IPS DF 19.7 (cell line): ENCODE data around the gene MAEA.

Source experiments
- DNase-seq: peaks from one replicate; pipeline ENCODE4 v3.0.0-alpha.2; 2013; ENCODE audit warnings: low read depth, low spot score

MAEA gene

DNA sequence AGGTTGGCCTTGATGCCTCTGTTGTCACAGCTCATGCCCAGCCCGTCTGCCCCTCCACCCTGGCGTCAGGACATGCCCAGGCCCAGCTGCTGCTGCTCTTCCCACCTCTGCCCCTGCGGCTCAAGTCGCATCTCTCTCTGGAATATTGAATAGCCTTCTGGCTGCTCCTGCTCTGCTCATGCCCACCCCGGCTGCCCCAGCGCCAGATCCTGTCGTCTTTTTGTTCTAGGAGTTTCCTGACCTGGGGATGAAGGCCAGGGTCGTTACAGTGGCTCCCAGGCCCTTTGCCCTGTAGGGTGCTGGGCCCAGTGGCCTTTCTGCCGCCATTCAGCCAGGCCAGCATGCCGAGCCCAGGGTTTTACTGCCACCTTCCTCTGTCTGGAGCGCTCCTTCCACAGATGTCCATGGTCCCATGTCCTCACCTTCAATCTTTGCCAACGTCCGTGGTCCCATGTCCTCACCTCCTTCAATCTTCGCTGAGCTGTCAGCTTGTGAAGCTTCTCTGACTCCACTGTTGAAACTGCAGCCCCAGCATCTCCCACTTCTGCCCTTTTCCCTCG lies 9.7 kb downstream of the MAEA start:
- no peak for DNase-seq

DNA sequence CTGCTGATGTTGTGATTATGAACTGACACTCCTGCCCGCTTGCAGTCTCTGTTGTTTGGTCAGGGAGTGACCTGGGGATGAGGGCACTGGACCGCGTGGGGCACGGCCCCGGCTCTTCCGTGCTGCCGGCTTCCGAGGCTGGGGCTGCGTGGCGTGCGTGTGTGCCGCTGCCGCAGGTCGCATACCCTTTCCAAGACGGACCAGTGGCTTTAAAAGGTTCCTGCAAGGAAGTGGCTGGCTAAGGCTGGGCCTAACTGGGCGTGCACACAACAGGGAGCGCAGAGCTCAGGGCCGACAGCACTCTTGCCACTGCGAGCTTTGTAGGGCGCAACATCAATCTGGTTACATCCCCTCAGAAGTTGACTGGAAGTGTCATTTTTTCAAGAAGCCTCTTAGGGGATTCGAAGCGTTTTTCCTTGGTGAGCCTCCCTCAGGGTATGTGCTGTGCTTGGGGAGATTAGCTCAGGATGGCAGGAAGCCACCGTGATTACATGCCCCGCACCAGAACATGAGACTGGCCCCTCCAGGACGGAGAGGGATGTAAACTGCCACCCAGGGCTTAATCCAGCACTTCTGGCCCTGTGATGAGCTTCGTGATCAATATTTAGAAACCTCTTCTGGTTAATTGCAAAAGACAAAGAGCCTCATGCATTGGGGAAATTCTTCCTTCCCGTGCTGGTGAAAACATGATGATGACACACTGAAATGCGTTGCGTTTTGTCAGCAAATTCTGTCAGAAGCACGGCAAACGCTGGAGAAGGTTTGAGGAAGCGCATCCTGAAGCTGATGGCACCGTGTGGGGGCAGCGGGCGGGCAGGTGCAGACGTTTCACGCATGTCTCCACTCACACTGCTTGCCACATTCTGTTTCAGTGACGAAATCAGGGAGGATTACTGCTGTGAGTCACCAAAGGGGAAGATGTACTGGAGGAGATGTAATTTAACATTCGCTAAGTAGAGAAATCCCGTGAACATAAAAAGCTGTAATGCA lies 11.1 kb downstream of the MAEA start:
- no peak for DNase-seq

DNA sequence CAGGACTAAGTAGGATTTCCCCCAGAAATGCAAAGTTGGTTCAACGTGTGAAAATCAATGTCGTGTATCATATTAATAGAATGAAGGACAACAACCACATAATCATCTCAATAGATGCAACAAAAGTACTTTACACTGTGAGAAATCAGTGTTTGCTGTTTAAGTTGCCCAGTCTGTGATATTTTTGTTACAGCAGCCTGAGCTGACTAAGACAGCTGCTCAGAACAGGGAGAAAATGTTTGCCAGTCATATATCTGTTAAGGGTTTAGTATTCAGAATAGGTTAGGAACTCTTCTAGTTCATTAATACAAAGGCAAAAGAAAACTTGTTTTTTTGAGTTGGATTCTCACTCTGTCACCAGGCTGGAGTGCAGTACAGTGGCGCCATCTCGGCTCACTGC lies 12.5 kb downstream of the MAEA start:
- DNase-seq = no peak

DNA sequence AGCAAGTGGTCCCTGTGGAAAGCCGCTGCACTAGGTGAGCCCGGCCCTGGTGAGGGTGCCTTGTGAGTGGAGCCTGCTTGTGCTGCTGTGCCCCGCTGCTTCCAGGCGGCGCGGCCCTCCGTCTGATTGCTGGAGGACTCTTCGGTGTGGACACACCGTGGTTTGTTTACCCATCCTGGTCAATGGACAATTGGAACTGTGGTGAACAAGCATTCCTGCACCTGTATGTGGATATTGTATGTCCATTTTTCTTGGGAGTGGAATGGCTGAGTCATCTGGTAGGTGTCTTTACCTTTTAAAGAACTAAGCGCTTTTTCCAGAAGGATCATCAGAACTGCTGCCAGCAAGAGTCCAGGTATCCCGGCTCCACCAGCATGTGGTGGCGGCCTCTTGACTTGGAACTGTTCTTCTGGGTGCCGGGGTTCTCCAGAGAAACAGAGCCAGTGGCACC lies 15.6 kb downstream of the MAEA start:
- DNase-seq = no peak

DNA sequence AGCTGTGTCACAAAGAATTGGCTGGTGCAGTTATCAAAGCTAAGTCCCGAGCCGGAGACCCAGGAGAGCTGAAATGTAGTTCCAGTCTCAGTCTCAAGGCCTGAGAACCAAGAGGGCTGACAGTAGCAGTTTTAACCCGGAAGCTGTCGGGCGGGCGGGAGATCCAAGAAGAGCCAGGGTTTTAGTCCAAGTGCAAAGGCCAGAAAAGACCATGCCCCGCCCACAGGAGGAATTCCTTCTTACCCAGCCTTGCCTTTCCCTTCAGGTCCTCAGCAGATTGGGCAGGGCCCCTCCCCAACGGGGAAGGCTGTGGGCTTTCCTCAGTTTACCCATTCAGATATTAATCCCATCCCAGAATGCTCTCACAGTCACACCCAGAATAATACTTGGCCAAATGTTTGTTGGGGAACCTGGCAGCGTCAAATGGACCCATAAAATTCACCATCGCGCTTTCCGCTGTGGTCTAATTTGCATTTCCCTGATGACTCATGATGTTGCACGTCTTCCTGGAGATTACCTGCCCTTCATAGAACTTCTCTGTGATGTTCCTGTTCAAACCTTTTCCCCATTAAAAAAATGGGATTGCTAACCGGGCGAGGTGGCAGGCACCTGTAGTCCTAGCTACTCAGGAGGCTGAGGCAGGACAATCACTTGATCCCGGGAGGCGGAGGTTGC lies 16.2 kb downstream of the MAEA start:
- DNase-seq = no peak

DNA sequence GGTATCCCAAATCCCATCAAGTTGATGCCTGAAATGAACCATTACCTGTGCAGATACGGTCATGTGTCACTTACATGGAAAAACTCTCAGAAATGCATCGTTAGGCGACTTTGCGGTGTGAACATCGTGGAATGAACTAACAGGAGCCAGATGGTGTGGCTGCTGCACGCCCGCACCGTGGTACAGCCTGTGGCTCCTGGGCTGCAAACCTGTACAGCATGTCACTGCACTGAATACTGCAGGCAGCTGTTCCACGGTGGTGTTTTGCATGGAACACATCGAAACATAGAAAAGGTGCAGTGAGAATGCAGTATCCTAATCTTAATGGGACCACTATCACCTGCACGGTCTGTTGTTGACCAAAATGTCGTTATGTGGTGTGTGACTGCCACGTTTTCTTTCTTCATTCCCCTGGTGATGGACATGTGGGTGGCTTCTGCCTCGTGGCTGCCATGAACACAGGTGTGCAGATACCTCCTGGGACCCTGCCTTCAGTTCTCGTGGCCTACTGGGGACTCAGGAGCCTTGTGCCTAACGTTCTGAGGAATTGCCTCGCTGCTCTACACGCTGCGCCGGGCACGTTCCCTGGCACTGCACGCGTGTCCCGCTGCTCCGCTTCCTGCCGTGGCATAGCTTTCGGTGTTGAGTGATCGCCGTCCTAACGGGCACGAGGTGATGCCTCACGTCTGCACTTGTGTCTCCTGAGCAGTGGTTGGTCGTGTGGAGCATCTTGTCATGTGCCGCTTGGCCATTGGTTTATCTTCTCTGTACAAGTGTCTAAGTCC lies 18.5 kb downstream of the MAEA start:
- DNase-seq = no peak

DNA sequence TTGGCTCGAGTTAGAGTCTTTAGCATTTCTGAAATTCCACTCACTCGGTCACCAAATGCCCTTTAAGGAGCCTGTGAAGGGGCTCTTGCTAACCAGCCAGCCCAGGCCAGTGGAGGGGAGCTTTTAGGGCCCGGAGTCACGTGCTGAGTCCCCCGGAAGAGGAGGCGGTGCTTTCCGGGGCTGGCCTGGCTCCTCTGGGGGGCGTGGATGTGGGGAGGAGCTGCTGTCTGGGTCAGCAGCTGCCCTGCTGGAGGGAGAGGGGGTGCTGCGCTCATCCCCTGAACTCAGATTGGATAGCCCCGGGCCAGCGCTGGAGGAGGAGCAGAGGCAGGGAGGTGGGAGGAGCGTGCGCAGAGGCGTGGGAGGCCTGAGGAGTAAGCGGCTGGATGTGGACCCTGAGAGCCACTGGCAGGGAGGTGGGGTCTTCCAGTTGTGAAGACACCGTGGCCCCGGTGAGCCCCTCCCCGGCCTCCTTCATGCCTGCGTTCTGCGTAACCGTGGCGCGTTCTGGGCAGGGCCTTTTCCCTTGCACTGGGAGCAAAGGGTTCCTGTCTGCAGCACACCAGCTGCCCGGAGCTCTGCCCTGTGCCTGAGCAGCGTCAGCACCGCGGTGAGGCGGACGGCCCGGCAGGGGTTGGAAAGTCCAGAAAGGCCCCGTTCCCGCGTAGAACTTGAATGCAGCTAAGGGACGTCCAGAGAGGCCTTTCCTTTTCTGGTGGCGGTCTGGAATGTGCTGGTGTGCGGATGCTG lies 19.7 kb downstream of the MAEA start:
- DNase-seq = peak; percentile 82

DNA sequence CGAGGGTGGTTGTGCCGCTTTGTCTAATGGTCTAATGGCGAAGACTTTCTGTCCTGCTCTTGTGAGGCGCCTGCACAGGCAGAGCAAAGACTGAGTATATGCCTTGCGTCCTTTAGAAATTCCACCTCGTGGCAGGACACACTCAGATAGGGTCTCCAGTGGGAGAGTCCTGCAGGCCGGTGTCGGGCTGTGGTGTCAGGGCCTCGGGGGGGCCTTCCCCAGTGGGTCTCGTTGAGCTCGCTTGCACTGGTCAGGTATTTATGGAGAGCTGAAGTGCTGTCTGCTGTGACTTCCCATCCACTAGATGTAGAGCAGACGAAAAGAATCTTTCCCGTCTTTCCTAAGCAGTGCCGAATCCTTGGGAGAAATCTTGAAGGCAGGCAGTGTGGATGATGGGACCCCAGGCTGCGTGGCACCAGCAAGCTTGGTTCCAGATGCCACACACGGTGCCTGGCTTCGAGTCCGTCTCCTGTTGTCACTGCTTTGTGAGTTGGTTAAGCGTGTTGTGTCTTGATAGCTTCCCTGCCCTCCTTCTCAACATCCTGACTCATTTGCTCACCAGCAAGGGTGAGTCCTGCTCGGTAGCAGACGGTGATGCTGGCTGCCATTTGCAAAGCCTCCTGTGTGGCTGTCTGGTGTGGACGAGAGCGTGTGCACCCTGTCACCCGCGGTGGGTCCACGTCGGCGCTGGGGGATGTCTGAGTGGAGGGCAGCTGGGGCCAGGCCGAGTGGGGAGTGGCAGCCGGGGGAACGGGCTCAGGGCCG lies 20.5 kb downstream of the MAEA start:
- no peak for DNase-seq

DNA sequence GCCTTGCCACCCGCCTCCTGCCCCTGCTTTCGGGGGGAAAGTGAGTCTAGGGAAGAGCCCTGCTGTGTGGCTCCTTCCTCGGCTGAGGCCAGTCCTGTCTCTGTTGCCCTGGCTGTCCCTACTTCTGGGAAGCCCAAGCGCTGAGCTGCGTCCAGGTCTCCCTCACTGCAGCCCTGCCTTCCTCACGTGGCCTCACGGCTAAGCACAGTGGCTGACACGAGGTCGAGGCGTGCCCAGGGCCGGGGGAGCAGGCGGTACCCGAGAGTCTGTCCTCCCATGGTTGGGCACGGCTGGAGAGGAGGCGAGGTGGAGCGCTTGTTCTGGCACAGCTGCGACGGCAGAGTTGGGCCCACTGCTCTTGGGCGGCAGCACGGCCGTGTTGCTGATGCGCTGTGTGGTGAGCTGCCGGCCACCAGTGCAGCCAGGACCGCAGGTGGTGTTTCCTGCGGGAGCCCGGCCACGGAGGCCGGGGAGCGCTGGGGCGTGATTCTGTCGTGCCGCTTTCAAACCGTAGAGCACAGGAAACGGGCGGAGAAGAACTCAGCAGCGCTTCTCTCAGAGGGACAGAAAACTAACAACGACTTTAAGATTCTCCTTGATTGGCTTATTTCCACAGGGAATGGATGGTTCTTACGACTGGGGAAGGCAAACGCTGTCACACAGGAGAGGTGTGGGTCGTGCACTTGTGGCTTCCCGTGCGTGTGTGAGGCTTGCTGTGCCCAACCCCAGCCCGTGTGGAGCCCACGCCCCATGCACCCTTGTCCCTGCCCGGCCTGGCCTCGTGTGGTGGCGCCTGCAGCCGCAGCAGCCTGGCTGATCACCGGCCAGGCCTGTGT lies 21.3 kb downstream of the MAEA start:
- DNase-seq = no peak

DNA sequence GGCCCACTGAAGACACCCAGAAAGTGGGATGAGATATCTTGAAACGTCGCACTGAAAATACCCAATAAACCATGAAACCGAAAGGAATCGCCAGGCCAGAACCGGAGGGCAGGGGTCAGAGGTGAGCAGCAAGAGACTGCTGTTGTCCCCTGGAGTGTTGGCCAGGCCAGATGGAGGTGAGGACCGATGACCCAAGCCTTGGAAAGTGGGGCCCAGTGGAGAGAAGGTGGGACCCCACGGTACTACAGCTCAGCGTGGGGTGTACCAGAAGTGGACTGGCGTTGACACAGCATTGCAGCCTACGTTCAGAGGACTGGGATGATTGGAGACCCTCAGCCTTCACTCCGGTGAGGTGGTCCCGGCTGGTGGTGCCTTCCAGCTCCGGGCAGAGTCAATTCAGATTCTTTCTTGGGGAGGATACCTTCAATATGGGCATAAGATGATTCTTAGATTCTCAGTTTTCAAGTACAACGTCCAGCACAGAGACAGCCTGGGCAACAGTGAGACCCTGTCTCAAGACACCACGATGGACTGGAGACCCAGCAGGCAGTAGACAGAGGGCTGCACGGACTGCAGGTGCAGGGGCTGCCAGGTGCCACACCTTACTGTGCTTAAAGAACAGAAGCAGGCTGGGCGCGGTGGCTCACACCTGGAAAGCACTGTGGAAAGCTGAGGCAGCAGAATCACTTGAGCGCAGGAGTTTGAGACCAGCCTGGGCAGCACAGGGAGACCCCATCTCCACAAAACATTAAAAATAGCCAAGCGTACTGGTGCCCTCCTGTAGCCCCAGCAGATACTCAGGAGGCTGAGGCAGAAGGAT lies 23.3 kb downstream of the MAEA start:
- no peak for DNase-seq

DNA sequence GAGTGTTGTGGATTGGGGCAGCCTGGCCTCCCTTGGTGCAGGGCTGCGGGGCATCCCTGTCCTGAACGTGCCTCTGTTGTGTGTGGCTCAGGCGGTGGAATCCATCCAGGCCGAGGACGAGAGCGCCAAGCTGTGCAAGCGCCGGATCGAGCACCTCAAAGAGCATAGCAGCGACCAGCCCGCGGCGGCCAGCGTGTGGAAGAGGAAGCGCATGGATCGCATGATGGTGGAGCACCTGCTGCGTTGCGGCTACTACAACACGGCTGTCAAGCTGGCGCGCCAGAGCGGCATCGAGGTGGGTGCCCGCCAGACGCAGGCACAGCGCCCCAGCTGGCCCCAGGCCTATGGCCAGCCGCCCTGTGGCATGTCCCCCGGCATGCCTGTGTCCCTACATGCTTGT lies 25.6 kb downstream of the MAEA start:
- DNase-seq = no peak

DNA sequence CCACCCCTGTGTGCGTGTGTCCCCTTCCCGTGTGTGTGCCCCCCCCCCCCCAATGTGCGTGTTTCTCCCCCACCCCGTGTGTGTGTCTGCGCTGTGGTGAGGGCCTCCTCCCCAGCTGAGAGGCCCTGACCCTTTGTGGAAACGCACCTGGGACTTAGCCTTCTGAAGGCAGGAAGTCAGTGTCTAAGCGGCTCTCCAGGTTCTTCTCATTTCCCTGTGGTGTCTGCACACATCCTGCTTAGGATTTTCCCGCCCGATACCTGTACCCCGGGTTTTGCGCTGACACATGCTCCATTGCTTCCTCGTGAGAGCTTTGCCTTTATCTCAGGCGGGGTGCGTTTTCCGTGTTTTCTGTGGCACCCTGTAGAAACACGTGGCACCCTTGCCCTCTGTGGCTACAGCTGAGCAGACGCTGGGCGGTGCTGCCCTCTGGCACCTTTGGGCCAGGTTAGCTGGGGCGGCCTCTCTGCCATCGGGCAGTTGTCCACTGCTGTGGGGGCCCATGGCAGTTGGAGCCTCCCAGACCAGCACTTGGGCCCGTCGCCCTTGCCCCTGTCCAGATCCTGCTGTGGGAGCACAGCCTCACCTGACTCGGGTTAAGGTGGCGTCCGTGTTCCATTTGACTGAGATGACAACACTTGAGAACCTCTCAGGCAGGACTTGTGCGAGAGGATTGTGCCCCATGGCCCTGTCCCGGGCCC lies 26.3 kb downstream of the MAEA start:
- no peak for DNase-seq

DNA sequence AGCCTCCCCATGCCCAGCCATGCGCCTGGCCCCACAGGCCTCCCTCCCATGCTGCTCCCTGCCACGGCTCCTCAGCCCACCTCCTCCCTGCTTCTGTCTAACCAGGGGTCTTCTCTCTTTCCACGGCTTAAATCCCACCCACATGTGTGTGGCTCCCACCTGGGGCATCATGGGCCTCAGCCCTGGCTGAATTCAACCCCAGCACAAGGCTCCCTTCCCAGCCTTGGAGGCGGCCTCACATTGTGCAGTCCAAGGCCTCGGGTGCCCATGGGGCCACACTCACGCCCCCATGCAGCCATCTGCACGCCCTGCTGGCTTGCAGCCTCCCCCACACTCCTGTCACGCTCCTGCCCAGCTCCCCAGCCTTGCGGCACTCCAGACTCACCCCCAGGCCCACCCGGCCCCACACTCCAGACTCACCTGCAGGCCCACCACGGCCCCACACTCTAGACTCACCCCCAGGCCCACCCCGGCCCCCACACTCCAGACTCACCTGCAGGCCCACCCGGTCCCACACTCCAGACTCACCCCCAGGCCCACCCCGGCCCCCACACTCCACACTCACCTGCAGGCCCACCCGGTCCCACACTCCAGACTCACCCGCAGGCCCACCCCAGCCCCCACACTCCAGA lies 27.0 kb downstream of the MAEA start:
- no peak for DNase-seq

DNA sequence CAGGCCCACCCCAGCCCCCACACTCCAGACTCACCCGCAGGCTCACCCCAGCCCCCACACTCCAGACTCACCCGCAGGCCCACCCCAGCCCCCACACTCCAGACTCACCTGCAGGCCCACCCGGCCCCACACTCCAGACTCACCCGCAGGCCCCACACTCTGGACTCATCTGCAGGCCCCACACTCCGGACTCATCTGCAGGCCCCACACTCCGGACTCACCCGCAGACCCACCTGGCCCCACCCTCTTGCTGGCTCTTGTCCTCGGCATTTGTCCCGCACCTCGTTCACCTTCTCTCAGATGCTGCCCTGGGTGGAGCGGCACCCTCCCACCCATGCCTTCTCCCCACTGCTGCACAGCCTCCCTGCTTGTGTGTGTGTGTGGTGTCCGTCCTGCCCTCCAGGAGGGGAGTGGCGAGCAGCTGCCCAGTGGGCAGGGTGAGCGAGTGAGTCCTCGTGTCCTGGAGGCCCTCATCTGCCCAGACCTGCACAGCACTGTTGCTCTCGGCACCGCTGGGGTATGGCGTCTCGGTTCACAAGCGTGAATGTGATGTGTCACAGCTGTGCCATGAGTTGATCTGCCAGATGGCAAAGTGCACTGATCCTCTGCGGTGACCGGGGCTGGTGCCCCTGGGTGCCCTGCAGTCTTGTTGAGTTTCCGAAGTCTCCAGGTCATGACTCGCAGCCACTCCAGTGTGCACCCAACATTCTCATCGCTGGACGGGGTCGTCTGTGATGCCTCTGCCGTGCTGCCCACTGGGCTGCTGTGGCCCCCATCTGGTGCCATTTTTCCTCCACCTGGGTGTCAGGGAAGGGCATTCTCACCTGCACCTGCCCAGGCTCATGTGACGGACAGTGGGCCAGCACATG lies 27.7 kb downstream of the MAEA start:
- no peak for DNase-seq

DNA sequence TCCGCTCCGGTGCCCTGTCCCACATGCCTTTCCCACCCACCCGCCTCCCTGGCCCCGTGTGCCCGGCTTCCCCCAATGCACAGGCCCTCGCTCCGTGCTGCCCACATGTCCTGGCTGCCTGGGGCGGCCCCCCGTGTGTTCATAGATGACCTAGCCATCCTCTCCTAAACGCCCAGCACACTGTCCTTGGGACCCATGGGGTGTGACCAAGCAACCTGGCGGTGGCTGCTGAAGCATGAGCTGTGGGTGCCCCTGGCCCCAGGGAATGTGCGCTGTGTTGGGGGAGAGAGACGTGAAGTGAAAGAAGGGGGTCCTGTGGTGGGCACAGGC lies 28.3 kb downstream of the MAEA start:
- DNase-seq = no peak

DNA sequence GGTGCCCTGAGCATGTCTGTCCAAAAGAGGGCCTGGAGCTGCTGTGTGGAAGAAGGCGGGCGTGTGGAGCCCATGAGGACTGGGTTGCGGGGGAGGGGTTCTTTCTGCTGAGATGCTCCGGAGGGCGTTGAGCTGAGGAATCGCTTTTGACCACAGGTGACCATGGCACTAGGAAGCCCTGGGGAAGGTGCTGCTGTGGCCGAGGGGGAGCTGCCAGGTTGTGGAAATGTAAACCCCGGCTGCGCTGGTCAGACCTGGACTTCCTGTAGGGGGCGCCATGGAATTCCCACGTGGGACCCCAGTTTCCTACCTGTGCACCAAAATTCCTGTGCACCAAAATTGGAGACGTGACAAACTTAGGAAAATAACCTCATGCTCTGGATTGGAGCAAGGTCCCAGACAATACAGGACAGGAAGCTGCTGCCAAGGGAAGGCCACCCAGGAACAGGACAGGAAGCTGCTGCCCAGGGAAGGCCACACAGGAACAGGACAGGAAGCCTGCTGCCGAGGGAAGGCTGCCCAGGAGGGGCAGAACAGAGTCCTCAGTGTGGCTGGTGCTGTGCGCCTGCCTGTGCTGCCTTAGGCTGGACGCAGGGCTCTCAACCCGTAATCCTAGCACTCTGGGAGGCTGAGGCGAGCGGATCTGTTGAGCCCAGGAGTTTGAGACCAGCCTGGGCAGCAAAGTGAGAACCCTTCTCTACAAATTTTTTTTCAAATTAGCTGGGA lies 29.0 kb downstream of the MAEA start:
- no peak for DNase-seq
